HL-60 (cell line): Measurements from ENCODE around the gene SLC36A4.

ENCODE experiments used
- POLR2AphosphoS5 ChIP-seq: IDR thresholded peaks from 2 replicates; pipeline ENCODE4 v1.6.1; 2012; ENCODE audit warnings: low read depth
- TF ChIP-seq, protein P1 (sequence below): IDR thresholded peaks from one replicate; pipeline ENCODE4 v1.5.1; 2011; ENCODE audit warnings: low read length, control low read depth, inconsistent platforms; ENCODE audit not compliant: insufficient read depth
- TF ChIP-seq, protein P2 (sequence below): IDR thresholded peaks from 2 replicates; pipeline ENCODE4 v1.6.1; 2012; ENCODE audit warnings: low read depth; ENCODE audit not compliant: insufficient replicate concordance

DNA sequence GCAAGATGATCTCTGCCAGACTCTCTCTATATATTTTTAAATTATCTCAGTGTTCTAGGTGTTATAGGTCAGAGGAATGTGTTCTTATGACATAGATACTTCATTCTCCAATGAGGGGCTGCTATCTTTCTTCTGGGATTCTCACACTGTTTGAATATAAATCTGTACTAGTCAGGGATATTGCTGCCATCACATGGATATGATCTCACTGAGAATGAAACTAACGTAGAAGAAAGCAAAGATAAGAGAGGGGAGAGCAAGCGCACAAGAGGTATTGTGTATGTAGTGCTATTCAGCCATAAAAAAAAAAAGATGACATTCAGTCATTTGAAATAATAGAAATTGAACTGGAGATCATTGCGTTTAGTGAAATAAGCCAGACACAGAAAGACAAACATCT is 42.2 kb upstream of the SLC36A4 start:
- TF ChIP-seq, protein P1, sequence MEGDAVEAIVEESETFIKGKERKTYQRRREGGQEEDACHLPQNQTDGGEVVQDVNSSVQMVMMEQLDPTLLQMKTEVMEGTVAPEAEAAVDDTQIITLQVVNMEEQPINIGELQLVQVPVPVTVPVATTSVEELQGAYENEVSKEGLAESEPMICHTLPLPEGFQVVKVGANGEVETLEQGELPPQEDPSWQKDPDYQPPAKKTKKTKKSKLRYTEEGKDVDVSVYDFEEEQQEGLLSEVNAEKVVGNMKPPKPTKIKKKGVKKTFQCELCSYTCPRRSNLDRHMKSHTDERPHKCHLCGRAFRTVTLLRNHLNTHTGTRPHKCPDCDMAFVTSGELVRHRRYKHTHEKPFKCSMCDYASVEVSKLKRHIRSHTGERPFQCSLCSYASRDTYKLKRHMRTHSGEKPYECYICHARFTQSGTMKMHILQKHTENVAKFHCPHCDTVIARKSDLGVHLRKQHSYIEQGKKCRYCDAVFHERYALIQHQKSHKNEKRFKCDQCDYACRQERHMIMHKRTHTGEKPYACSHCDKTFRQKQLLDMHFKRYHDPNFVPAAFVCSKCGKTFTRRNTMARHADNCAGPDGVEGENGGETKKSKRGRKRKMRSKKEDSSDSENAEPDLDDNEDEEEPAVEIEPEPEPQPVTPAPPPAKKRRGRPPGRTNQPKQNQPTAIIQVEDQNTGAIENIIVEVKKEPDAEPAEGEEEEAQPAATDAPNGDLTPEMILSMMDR, result no peak
- TF ChIP-seq, protein P2, sequence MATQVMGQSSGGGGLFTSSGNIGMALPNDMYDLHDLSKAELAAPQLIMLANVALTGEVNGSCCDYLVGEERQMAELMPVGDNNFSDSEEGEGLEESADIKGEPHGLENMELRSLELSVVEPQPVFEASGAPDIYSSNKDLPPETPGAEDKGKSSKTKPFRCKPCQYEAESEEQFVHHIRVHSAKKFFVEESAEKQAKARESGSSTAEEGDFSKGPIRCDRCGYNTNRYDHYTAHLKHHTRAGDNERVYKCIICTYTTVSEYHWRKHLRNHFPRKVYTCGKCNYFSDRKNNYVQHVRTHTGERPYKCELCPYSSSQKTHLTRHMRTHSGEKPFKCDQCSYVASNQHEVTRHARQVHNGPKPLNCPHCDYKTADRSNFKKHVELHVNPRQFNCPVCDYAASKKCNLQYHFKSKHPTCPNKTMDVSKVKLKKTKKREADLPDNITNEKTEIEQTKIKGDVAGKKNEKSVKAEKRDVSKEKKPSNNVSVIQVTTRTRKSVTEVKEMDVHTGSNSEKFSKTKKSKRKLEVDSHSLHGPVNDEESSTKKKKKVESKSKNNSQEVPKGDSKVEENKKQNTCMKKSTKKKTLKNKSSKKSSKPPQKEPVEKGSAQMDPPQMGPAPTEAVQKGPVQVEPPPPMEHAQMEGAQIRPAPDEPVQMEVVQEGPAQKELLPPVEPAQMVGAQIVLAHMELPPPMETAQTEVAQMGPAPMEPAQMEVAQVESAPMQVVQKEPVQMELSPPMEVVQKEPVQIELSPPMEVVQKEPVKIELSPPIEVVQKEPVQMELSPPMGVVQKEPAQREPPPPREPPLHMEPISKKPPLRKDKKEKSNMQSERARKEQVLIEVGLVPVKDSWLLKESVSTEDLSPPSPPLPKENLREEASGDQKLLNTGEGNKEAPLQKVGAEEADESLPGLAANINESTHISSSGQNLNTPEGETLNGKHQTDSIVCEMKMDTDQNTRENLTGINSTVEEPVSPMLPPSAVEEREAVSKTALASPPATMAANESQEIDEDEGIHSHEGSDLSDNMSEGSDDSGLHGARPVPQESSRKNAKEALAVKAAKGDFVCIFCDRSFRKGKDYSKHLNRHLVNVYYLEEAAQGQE, result no peak
- TF ChIP-seq POLR2AphosphoS5, result no peak
